ENCODE data around the gene IAPP. TPM values are rescaled to one million over a fixed set of nuclear protein-coding genes. Genes with fewer than 3 reads are reported as not detected.
"Not testable (repeated sequence)": the region's sequence is repeated elsewhere in the genome, so short reads cannot be mapped to it uniquely, and the experiment has no call there.

The IAPP gene
- total RNA-seq, 2 experiments from 2014 or later, result not detected

DNA sequence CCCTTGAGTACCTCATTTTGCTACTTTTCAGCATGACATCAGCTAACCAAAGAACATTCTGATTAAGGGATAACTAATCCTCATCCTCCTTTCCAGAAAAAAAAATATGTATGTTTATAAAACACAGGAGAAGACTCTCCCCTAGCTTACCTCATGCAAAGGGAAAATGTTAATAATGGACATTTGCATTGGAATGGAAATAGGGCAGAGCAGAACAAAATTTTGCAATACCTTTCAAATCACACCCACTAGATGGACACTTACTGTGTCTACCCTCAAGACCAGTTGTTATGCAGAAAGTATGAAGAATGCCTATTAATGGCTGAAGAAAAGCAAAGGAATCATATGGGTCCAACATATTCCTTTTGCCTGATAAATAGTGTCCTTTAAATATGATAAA is 29.1 kb upstream of the IAPP start:
- DNase-seq, result no peak
- no peak overlapping the region for H3K27ac Mint-ChIP-seq
- no peak overlapping the region for H3K4me3 Mint-ChIP-seq
- no peaks in the 10 kb centered on the region for H3K9me3 Mint-ChIP-seq (ENCODE audit: low read depth)
- POLR2A ChIA-PET, result interaction anchor here (0.7 kb wide), 1 partner anchor 17 kb away, joined by 6 read pairs; no protein-coding TSS in a partner anchor
- no peak for ATAC-seq
- intact Hi-C loops (cut with DNase I, micrococcal nuclease), result no loop called here
- no peaks in the 10 kb centered on the region for H3K36me3 Mint-ChIP-seq (ENCODE audit: low read depth)
- H3K4me1 Mint-ChIP-seq, result no peaks in the 10 kb centered on the region
- CTCF ChIA-PET, result no interaction called here
- peaks cover 2% of the 10 kb centered on the region for H3K27me3 Mint-ChIP-seq

DNA sequence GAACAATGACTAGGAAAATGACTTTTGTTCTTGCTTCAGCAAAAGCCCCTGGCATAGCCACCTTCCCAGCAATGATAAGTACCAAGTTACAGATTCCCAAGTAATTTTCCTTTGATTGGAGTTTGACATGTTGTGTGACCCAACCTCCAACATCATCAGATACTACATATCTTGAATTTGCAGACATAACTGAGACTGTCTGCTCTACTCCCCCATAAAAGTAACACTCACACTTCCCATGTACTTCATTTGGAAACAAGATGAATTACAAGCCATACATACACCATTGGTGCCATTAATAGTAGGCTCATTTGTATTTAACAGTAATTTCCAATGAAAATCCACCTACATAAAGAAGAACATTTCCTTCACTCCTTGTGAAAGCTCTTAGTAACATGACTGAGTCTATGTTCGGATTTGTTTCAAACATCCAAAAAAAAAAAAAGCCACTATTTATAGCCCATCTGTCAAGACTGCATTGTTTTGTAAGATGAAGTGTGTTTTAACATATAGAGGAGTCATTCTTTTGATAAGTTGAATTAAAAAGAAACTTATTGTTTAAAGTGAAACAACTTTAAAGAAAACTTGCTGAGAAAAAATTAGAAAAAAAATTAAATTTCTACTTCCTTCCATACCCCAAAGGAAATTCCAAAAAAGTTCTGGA is 26.0 kb upstream of the IAPP start:
- no peak for ATAC-seq
- POLR2A ChIA-PET, result no interaction called here
- Mint-ChIP-seq H3K27ac (no peak overlapping the region), H3K36me3 (ENCODE audit: low read depth) (no peaks in the 10 kb centered on the region), H3K4me3 (no peak overlapping the region), H3K4me1 (no peaks in the 10 kb centered on the region), H3K9me3 (ENCODE audit: low read depth) (no peaks in the 10 kb centered on the region), H3K27me3 (peaks cover 4% of the 10 kb centered on the region)
- intact Hi-C loops (cut with DNase I, micrococcal nuclease), result no loop called here
- CTCF ChIA-PET, result no interaction called here
- no peak for DNase-seq

DNA sequence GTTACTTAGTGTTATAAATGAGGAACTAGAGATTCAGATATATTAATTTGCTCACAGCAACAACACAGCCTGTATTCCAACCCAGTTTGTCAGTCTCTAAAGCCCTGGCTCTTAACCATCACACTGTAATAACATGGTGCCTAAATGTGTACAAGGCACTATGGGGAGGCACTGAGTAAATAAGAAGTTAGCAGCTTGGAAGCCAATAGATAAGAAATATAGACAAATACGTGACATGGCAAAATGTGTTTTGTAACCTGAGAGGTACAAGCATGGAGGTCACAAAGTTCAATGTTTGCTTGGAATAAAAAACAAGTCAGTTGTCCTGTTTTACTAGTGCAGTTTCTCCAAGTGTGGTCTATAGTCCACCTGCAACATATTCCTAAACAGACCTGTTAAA is 21.7 kb upstream of the IAPP start:
- ATAC-seq (no peak), DNase-seq (no peak)
- intact Hi-C loops (cut with DNase I, micrococcal nuclease), result no loop called here
- Mint-ChIP-seq H3K27ac (no peak overlapping the region), H3K4me1 (no peaks in the 10 kb centered on the region), H3K36me3 (ENCODE audit: low read depth) (no peaks in the 10 kb centered on the region), H3K27me3 (peaks cover 14% of the 10 kb centered on the region), H3K4me3 (no peak overlapping the region), H3K9me3 (ENCODE audit: low read depth) (no peaks in the 10 kb centered on the region)
- POLR2A ChIA-PET, result no interaction called here
- CTCF ChIA-PET, result no interaction called here

DNA sequence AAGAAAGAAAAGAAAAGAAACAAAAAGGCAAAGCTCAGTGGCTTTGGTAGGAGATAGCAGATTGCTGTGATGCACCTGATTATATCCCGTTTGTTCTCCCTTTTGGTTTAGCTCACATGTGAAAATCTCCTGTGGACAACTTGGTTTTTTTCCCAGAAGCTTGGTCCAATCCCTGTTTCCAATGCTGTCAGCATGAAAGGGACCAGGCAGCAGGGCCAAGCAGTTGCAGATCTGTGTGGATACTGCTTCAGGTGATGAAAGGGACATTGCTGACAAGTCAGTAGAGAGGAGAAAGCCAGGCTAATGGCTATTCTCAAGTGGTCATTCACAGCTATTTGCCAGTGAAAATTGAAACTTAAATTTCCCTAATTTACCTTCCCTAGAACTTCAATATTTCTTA is 19.2 kb upstream of the IAPP start:
- ATAC-seq, result no peak
- no peaks in the 10 kb centered on the region for H3K9me3 Mint-ChIP-seq (ENCODE audit: low read depth)
- H3K4me3 Mint-ChIP-seq, result no peak overlapping the region
- no peak overlapping the region for H3K27ac Mint-ChIP-seq
- DNase-seq, result no peak
- peaks cover 12% of the 10 kb centered on the region for H3K27me3 Mint-ChIP-seq
- POLR2A ChIA-PET, result no interaction called here
- H3K36me3 Mint-ChIP-seq (ENCODE audit: low read depth), result no peaks in the 10 kb centered on the region
- no peaks in the 10 kb centered on the region for H3K4me1 Mint-ChIP-seq
- intact Hi-C loops (cut with DNase I, micrococcal nuclease), result no loop called here
- CTCF ChIA-PET, result no interaction called here

DNA sequence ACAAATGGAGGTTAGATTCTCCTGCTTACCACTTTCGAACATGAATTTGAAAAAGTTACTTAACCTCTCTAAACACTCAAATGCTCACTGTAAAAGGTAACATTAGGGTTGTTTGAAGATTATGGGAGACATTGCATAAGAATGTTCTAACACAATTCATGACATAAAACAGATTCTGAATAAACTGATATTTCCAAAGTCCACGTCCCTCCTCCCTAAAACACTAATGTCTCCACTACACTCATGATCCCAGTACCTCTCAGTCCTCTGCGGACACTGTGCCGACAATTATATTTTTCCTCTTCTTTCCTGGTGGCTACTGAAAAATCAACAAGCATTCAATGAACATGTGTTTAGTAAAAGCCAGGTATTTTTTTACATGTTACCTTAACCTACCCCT is 18.8 kb upstream of the IAPP start:
- peaks cover 12% of the 10 kb centered on the region for H3K27me3 Mint-ChIP-seq
- no peaks in the 10 kb centered on the region for H3K4me1 Mint-ChIP-seq
- H3K27ac Mint-ChIP-seq, result no peak overlapping the region
- DNase-seq (no peak), ATAC-seq (no peak)
- CTCF ChIA-PET, result no interaction called here
- no peaks in the 10 kb centered on the region for H3K36me3 Mint-ChIP-seq (ENCODE audit: low read depth)
- H3K9me3 Mint-ChIP-seq (ENCODE audit: low read depth), result no peaks in the 10 kb centered on the region
- no peak overlapping the region for H3K4me3 Mint-ChIP-seq
- POLR2A ChIA-PET, result no interaction called here
- intact Hi-C loops (cut with DNase I, micrococcal nuclease), result no loop called here

DNA sequence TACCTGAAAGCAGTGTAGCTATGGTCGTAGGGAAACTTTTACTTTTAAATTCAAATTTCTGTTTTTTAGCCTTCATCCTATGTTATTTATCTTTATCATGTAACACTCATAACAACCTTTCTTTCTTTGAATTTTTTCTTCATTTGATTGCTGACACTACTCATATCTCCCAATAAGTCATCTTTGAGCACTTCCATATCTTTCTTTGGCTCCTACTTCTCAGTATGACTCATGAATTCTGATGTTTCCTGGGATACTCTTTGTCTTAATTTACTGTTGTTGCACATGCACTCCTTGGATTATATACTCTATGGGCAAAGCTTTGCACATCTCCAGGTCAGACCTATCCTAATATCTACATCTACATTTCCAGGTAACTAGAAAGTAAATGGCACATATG is 18.1 kb upstream of the IAPP start:
- no peak overlapping the region for H3K4me3 Mint-ChIP-seq
- CTCF ChIA-PET, result no interaction called here
- no peaks in the 10 kb centered on the region for H3K36me3 Mint-ChIP-seq (ENCODE audit: low read depth)

DNA sequence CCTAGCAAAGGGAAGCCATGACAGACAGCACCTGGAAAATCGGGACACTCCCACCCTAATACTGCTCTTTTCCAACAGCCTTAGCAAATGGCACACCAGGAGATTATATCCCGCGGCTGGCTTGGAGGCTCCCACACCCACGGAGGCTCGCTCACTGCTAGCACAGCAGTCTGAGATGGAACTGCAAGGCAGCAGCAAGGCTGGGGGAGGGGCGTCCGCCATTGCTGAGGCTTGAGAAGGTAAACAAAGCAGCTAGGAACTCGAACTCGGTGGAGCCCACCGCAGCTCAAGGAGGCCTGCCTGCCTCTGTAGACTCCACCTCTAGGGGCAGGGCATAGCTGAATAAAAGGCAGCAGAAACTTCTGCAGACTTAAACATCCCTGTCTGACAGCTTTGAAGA is 12.1 kb upstream of the IAPP start:
- H3K36me3 Mint-ChIP-seq (ENCODE audit: low read depth); intact Hi-C loops (cut with DNase I, micrococcal nuclease); POLR2A ChIA-PET; CTCF ChIA-PET; H3K4me1 Mint-ChIP-seq; DNase-seq; H3K4me3 Mint-ChIP-seq; H3K9me3 Mint-ChIP-seq (ENCODE audit: low read depth); H3K27ac Mint-ChIP-seq; ATAC-seq: not testable (repeated sequence)
- H3K27me3 Mint-ChIP-seq, result peaks cover 11% of the 10 kb centered on the region

More for the DNA sequence above, 18.1 kb upstream of the IAPP start:
- POLR2A ChIA-PET, result no interaction called here
- ATAC-seq (no peak), DNase-seq (no peak)
- H3K9me3 Mint-ChIP-seq (ENCODE audit: low read depth), result no peaks in the 10 kb centered on the region
- H3K27ac Mint-ChIP-seq, result no peak overlapping the region
- H3K27me3 Mint-ChIP-seq, result peaks cover 15% of the 10 kb centered on the region
- no peaks in the 10 kb centered on the region for H3K4me1 Mint-ChIP-seq
- intact Hi-C loops (cut with DNase I, micrococcal nuclease), result no loop called here

DNA sequence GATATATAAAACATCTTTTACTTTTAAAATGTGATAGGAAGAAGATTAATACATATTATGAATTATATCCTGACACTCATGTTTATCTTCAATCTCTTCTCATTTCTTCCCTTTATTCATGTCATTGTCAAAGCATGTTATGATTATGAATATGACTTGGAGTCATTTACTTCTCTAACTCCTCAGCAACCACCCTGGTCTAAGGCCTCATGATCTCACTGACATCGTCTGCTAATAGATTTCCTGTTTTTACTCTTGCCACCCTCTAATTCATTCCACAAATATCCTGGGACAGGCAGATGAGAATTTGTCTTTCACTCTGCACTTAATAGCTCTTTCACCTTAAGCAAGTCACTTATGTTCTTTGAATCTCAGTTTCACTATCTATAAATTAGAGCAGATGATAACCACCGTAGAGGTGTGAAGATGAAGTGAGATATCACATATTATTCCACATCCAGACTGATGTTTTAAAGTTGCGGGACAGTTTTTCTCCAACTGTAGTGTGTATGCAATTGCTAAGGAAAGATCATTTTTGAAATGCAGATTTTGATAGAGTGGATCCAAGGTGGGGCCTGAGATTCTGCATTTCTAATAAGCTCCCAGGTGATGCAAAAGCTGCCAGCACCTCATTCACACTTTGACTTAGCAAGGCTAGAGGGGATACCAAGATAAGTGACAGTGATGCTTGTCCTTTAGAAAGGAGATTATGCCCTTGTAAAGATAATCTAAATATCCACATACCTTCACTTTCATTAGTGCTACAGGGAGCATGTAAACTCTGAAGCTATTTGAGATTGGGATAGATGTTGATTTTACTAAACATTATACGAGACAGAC is 3.3 kb upstream of the IAPP start:
- H3K36me3 Mint-ChIP-seq (ENCODE audit: low read depth), result no peaks in the 10 kb centered on the region
- DNase-seq, result no peak
- peaks cover 2% of the 10 kb centered on the region for H3K9me3 Mint-ChIP-seq (ENCODE audit: low read depth)
- H3K27me3 Mint-ChIP-seq, result no peaks in the 10 kb centered on the region
- ChIA-PET POLR2A (no interaction called here), CTCF (no interaction called here)
- H3K4me1 Mint-ChIP-seq, result peaks cover 3% of the 10 kb centered on the region
- ATAC-seq, result no peak
- intact Hi-C loops (cut with DNase I, micrococcal nuclease), result no loop called here
- no peak overlapping the region for H3K4me3 Mint-ChIP-seq
- H3K27ac Mint-ChIP-seq, result no peak overlapping the region

DNA sequence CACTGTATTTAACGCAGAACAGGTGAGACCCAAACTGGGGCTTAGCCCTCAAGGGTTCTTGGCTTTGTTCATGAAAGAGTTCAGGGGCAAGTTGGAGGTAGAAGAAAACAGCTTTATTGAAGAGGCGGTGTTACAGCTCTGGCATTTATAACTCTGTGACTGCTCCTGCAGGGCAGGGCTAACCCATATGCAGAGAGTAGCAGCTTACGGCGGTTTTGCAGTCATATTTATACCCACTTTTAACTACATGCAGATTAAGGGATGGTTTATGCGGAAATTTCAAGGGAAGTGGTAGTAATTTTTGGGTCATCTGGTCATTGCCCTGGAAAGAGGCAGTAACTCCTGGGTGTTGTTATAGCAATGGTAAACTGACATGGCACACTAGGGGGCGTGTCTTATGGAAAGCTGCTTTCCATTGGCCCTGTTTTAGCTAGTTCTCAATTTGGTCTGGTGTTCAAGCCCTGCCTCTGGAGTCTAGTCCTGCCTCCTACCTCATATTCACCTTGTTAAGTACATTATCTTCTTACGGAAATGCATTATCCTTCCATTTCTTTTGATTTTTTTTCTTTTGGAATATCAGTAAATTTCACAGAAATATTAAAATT is 1.8 kb upstream of the IAPP start:
- CTCF ChIA-PET, result interaction anchor here (1.2 kb wide), 1 partner anchor 16 kb away, joined by 3 read pairs; no protein-coding TSS in a partner anchor
- no peak overlapping the region for H3K4me3 Mint-ChIP-seq
- ATAC-seq, result no peak
- peaks cover 3% of the 10 kb centered on the region for H3K4me1 Mint-ChIP-seq
- H3K27ac Mint-ChIP-seq, result no peak overlapping the region
- no peak for DNase-seq
- H3K36me3 Mint-ChIP-seq (ENCODE audit: low read depth), result no peaks in the 10 kb centered on the region
- intact Hi-C loops (cut with DNase I, micrococcal nuclease), result no loop called here
- POLR2A ChIA-PET, result no interaction called here
- no peaks in the 10 kb centered on the region for H3K27me3 Mint-ChIP-seq
- H3K9me3 Mint-ChIP-seq (ENCODE audit: low read depth), result no peaks in the 10 kb centered on the region

DNA sequence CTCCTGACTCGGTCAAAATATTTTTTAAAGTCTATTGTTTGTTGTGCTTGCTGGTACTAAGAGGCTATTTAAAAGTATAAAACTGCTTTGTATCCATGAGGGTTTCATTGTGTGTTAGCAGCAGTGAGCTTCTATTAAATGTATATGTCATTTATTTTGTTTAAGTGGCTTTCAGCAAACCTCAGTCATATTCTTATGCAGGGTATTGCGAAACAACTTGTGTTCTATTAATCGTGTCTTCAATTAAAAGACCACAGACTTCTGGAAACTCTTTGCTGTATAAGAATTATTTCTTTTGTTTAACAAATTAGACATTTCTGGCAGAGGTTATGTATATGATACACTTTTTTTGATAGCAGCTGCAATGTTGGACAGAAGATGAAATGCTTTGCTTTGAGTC is 6.5 kb downstream of the IAPP start:
- H3K4me3 Mint-ChIP-seq, result no peak overlapping the region
- no peaks in the 10 kb centered on the region for H3K36me3 Mint-ChIP-seq (ENCODE audit: low read depth)
- no peaks in the 10 kb centered on the region for H3K4me1 Mint-ChIP-seq
- intact Hi-C loops (cut with DNase I, micrococcal nuclease), result no loop called here
- no peak for ATAC-seq
- peaks cover 10% of the 10 kb centered on the region for H3K27me3 Mint-ChIP-seq
- POLR2A ChIA-PET, result no interaction called here
- CTCF ChIA-PET, result no interaction called here
- H3K27ac Mint-ChIP-seq, result no peak overlapping the region
- no peak for DNase-seq
- no peaks in the 10 kb centered on the region for H3K9me3 Mint-ChIP-seq (ENCODE audit: low read depth)

DNA sequence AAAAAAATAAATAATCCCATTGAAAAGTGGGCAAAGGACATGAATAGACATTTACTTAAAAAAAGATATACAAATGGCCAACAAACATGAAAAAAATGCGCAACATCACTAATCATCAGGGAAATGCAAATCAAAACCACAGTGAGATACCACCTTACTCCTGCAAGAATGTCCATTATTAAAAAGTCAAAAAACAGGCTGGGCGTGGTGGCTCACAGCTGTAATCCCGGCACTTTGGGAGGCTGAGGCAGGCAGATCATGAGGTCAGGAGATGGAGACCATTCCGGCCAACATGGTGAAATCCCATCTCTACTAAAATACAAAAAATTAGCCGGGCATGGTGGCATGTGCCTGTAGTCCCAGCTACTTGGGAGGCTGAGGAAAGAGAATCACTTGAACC is 8.6 kb downstream of the IAPP start:
- peaks cover 10% of the 10 kb centered on the region for H3K27me3 Mint-ChIP-seq
- CTCF ChIA-PET, result interaction anchor here (0.7 kb wide), 1 partner anchor 276 kb away, joined by 3 read pairs; the partner anchor contains the start of gene LDHB
- H3K4me1 Mint-ChIP-seq; H3K27ac Mint-ChIP-seq; ATAC-seq; intact Hi-C loops (cut with DNase I, micrococcal nuclease); H3K36me3 Mint-ChIP-seq (ENCODE audit: low read depth); H3K4me3 Mint-ChIP-seq; DNase-seq; POLR2A ChIA-PET; H3K9me3 Mint-ChIP-seq (ENCODE audit: low read depth): not testable (repeated sequence)

DNA sequence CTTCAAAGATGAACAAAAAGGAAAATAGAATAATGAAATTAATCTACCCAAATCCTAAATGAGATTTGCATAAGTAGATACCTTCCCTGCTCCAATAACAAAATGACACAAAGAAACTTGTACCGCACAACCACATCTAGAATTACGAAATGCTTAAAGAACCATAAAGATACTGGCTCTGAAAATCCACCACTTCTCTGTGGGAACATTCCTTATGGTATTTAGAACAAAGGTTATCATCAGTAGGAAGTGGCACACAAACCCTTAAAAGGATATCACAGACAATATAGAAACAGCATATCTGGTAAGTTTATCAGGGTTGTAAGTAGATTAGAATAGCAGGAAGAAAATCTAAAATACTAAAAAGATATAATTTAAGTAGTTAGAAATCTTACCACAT is 11.6 kb downstream of the IAPP start:
- no peak for ATAC-seq
- DNase-seq, result no peak
- intact Hi-C loops (cut with DNase I, micrococcal nuclease), result no loop called here
- Mint-ChIP-seq H3K27ac (no peak overlapping the region), H3K36me3 (ENCODE audit: low read depth) (no peaks in the 10 kb centered on the region), H3K4me1 (no peaks in the 10 kb centered on the region), H3K27me3 (peaks cover 8% of the 10 kb centered on the region), H3K9me3 (ENCODE audit: low read depth) (no peaks in the 10 kb centered on the region), H3K4me3 (no peak overlapping the region)
- CTCF ChIA-PET, result no interaction called here
- POLR2A ChIA-PET, result no interaction called here

All from activated CD4-positive, alpha-beta T cell treated with anti-CD3 and anti-CD28 coated beads for 36 hours (primary cell).